Left lobe of liver (tissue), 2 donors: Measurements from ENCODE around the gene DTHD1. TPM values are rescaled to one million over a fixed set of nuclear protein-coding genes. Genes with fewer than 3 reads are reported as not detected.

Experiments used
- ATAC-seq: fragments of 200-7000 bp; cut with Tn5 transposase; one replicate; pipeline ENCODE4 v1.9.1; 2020; ENCODE audit warnings: mild to moderate bottlenecking, moderate library complexity
- DNase-seq: peaks from one replicate; pipeline ENCODE4 v3.0.0-alpha.2; 2020; ENCODE audit warnings: low spot score
- total RNA-seq: library from RNA; stranded (reverse); gene quantifications from one replicate; pipeline ENCODE4 v1.2.1, GENCODE V29; 2021
- donor health status: DM: no; HTN: no; CAD: no; lungs with moderate emphysema.
- donor health status: DM: no; HTN: yes; CAD: no.

DTHD1 gene
- total RNA-seq, 1 donor from 2014 or later: 0.05 TPM

- no peak for DNase-seq
- ATAC-seq: no peak
Observed at GRCh38 chr4:36312511-36312910, 31.1 kb downstream of the DTHD1 start.

GRCh38 chr4:36313301-36313700 lies 31.9 kb downstream of the DTHD1 start:
- ATAC-seq: no peak

GRCh38 chr4:36313703-36314102 lies 32.3 kb downstream of the DTHD1 start:
- ATAC-seq (no peak), DNase-seq (no peak)

More at GRCh38 chr4:36313301-36313700, 31.9 kb downstream of the DTHD1 start:
- no peak for DNase-seq

- ATAC-seq: no peak
Observed at GRCh38 chr4:36316607-36317006, 35.2 kb downstream of the DTHD1 start.

GRCh38 chr4:36317721-36318120 lies 36.3 kb downstream of the DTHD1 start:
- DNase-seq (no peak), ATAC-seq (no peak)

More at GRCh38 chr4:36316607-36317006, 35.2 kb downstream of the DTHD1 start:
- no peak for DNase-seq

GRCh38 chr4:36320117-36320896 lies 38.9 kb downstream of the DTHD1 start:
- DNase-seq (no peak), ATAC-seq (no peak)

- ATAC-seq (no peak), DNase-seq (no peak)
Observed at GRCh38 chr4:36321176-36321575, 39.8 kb downstream of the DTHD1 start.

- no peak for ATAC-seq
- no peak for DNase-seq
Observed at GRCh38 chr4:36322921-36323354, 41.5 kb downstream of the DTHD1 start.

- ATAC-seq: no peak
- no peak for DNase-seq
Observed at GRCh38 chr4:36323816-36324419, 42.5 kb downstream of the DTHD1 start.

GRCh38 chr4:36324808-36325207 lies 43.4 kb downstream of the DTHD1 start:
- no peak for ATAC-seq

GRCh38 chr4:36325499-36325898 lies 44.1 kb downstream of the DTHD1 start:
- ATAC-seq: no peak
- no peak for DNase-seq

More at GRCh38 chr4:36324808-36325207, 43.4 kb downstream of the DTHD1 start:
- no peak for DNase-seq

- ATAC-seq (no peak), DNase-seq (no peak)
Observed at GRCh38 chr4:36325926-36326325, 44.5 kb downstream of the DTHD1 start.

- no peak for ATAC-seq
Observed at GRCh38 chr4:36326476-36327029, 45.1 kb downstream of the DTHD1 start.

GRCh38 chr4:36327400-36327799 lies 46.0 kb downstream of the DTHD1 start:
- no peak for ATAC-seq
- no peak for DNase-seq

More at GRCh38 chr4:36326476-36327029, 45.1 kb downstream of the DTHD1 start:
- DNase-seq: no peak

GRCh38 chr4:36328130-36328529 lies 46.7 kb downstream of the DTHD1 start:
- ATAC-seq (no peak), DNase-seq (no peak)

- no peak for DNase-seq
- no peak for ATAC-seq
Observed at GRCh38 chr4:36329228-36329627, 47.8 kb downstream of the DTHD1 start.

GRCh38 chr4:36330796-36331195 lies 49.4 kb downstream of the DTHD1 start:
- ATAC-seq: no peak
- DNase-seq: no peak

- DNase-seq (no peak), ATAC-seq (no peak)
Observed at GRCh38 chr4:36332023-36332781, 50.8 kb downstream of the DTHD1 start.

- DNase-seq: no peak
- no peak for ATAC-seq
Observed at GRCh38 chr4:36332782-36333131, 51.3 kb downstream of the DTHD1 start.

GRCh38 chr4:36333303-36333877 lies 52.0 kb downstream of the DTHD1 start:
- ATAC-seq: no peak

GRCh38 chr4:36337665-36338185 lies 56.3 kb downstream of the DTHD1 start:
- ATAC-seq: no peak
- DNase-seq: no peak

More at GRCh38 chr4:36333303-36333877, 52.0 kb downstream of the DTHD1 start:
- DNase-seq: no peak
